Fibroblast of gingiva (primary cell): ENCODE results near the gene CACNA1C.

Experiments
- DNase-seq: peaks from one replicate; pipeline ENCODE4 v3.0.0-alpha.2; 2011; ENCODE audit warnings: low read depth

Gene CACNA1C

DNA sequence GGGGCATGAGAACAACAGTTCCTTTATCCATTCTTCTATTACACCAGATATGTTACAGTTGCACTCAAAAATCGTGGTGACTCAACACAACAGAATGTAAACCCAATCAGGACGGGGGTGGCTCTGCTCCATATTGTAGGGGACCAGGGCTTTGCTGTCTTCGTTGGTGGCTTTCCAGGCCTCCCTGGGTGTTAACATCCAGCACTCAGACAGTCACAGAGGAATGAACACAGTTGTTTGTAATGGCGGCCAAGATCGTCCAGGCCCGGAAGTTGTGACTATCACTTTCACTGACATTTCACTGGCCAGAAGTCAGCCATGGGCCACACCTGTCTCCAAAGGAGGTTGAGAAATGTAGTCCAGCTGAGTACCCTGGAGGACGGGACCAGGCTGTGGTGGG, 204.1 kb downstream of the CACNA1C start:
- DNase-seq = peak; percentile 72

GRCh38 chr12:2258025-2258424, 205.2 kb downstream of the CACNA1C start:
- no peak for DNase-seq

GRCh38 chr12:2259369-2259768, 206.6 kb downstream of the CACNA1C start:
- DNase-seq = peak; percentile 38

GRCh38 chr12:2260441-2260840, 207.7 kb downstream of the CACNA1C start:
- no peak for DNase-seq

DNA sequence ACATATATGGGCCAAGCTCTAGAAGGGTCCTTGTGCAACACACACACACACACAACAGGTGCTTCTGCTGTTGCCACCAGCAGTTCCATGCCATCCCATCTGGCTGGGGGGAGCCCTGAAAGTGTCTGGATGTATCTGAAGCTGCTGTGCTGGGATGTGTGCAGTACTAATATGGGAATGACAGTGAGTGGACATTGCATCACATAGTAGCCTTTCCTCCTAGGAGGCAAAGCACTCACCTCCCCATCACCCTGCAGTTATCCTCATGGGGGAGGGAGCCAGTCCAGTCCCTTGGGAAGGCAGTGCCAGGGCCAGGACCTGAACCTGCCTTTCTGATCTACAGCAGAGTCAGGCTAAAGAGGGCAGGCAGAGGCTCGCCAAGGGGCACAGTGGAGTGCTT, 208.9 kb downstream of the CACNA1C start:
- no peak for DNase-seq

- no peak for DNase-seq
Measured at GRCh38 chr12:2262449-2262848, 209.7 kb downstream of the CACNA1C start.

- DNase-seq = no peak
Measured at GRCh38 chr12:2263901-2264300, 211.1 kb downstream of the CACNA1C start.

GRCh38 chr12:2264651-2265232, 212.0 kb downstream of the CACNA1C start:
- peak; percentile 98 for DNase-seq

DNA sequence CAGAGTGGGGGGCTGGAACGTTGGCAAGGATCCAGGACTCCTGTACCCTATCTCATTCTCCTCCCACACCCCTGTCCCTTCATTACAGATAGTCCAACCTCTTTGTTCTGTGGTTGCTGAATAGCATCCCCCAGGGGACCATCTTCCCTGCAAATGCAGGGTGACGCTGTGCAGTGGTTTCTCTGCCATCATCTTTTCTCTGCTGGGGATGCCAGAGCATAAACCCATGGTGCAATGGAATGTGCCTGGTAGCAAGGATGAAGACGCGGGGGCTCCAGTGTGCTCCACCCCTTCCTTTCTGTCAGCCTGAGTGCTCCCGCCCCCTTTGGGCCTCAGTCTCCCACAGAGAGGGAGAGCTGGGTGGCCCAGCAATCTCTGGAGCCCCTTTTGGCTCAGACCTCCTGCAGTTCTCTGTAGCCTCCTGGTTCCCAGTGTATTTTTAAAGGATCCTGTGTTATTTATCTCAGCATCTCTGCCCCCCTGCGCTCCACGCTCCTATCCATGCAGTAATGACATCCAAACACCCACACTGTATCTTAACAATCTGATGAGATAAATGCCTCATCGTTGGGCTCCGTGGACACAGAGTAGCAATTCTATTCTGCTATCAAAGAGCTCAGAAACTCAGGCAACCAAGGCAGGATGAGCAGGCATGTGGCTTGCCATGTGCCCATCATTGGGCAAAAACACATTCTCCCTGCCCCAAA, 212.8 kb downstream of the CACNA1C start:
- DNase-seq = peak; percentile 90

- no peak for DNase-seq
Measured at GRCh38 chr12:2266666-2267620, 214.2 kb downstream of the CACNA1C start.

DNA sequence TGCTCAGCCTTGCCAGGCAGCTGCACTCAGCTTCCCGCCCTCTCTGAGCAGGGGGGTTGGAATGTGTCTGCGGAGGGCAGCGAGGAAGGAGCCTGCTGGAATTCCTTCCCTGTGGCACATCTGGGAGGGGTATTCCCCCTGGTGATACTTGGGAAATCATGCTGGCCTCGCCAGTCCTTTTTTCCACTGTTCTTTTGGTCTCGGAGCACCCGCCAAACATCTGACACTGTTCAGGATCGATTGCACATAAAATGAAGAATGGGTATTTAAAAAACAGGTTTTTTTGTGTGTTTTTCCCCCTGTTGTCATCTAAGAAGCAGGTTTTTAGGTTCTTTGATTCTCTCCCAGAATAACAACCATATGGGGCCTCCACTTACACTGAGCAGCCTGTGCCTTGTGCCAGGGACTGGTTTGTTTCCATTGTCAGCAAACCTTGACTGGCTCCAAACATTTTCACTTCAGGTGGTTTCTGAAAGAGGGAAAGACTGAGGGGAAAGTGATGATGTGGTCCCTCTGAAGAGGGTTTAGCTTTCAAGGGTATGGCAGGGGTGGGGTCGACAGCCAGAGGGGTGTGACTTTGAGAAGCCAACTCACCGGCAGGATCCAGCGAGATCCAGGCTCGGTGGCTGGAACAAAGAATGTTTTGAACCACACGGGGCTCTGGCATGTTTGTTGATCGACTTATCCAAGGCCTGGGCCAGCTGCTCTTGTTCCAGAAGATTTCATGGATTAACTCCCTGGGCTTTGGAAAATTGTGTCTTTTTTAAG, 215.1 kb downstream of the CACNA1C start:
- DNase-seq = peak; percentile 97

DNA sequence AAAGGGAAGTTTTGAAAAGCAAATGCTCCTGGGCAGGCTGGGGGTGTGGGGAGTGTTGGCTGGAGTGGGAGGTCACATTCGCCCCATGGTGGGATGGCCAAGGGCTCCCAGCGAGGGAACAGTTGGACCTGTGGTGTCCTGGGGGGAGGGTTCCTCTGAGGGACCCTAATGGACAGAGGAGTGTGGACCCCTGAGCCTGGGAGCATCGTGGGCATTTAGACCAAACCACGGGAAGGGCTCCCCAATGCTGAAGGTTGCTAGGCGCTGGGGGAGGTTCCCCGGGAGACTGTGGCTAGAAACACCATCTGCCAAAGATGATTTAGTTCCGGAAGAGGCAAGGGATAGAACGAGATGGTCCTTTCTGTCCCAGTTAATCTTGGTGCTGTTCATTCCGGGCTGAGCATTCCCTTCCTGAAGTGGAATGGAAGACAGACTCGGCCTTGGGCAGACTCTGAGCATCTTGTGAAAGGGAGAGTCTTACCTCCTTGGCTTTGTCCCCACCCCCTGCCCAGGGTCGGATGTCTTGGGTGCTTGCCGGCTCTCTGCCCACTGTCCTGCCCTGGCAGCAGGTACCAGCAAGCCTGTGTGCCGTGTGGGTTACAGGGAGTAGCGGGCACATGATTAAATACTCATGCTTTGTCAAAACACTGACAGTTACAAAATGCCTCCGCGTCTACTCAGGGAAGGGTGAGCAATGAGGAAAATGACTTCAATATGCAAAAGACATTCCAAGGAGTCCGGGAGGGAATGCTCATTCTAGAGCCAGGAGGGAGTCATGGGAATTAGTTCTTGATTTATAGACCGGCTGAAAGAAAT, 215.9 kb downstream of the CACNA1C start:
- DNase-seq = peak; percentile 95

GRCh38 chr12:2270846-2271245, 218.1 kb downstream of the CACNA1C start:
- DNase-seq = no peak

DNA sequence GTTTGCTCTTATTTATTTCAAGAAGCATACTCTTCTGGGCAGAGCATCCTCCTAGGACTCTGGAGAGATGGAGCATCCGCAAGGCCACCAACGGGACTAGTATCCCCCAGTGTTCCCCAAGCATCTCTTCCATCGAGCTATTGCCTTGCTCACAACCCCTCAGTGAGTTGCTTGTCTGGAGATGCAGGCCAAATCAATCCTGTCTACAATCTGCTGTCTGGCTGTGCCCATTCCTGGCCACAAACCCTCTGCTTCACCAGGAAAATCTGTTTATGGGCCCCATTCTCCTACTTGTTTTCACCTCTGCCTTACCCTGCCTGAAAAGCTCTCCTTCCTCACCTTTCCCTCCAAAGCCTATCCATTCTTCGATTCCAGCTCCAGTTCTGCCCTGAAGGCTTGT, 219.2 kb downstream of the CACNA1C start:
- no peak for DNase-seq

DNA sequence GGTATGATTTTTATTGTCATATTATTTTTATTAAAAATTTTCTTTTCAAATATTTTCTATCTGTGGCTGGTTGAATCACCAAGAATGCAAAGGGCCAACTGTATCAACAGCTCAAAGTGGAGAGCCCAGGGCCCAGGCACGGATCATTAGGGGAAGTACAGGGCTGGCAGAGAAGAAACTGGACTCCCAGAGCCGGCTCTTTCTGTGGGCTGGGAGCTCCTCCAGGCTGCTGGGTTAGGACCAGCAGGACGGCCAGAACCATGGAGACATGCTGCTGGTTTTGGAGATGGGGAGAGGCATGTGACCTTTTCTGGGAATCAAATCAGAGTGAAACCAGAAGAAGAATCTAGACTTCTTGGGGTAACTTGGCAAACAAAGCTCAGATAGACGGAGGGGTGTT, 220.5 kb downstream of the CACNA1C start:
- peak; percentile 82 for DNase-seq

DNA sequence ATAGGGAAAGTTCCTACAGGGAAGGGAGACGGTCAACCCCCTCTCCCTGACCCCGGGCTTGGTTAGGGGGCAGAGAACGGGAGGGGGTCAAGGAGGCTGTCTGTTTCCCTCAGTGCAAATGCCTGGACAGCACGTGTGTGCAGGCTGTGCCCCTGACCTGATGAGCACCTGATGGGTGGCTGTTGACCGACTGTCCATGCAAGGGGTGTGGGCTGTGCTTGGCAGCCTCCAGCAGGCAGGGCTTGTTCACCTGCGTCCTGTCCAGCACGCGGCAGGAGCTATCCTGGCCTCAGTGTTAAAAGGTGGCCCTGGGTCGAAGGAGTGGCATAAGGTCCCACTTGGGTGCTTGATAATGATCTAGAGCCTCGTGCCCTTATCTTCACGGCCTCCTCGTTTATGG, 221.0 kb downstream of the CACNA1C start:
- DNase-seq = no peak

DNA sequence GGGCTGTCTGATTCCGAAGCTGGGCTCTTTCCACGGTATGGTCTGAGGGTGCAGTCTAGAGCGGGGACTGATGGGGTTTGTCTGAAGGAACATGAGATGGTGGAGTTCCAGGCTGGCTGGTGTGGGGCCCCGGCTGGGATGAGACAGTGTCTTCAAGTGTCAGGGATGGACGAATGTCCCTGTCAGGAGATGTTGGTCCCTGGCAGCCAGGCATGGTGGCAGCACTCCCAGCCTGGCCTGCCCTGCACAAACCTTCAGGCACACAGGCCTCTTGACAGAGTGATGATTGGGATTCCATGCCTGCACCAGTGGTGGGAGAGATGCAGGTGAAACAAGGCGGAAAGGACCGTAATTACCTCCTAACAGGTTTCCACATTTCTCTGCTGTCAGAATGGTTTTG, 221.9 kb downstream of the CACNA1C start:
- DNase-seq = no peak

GRCh38 chr12:2276288-2277033, 223.7 kb downstream of the CACNA1C start:
- no peak for DNase-seq

GRCh38 chr12:2277492-2278155, 224.8 kb downstream of the CACNA1C start:
- DNase-seq = no peak

DNA sequence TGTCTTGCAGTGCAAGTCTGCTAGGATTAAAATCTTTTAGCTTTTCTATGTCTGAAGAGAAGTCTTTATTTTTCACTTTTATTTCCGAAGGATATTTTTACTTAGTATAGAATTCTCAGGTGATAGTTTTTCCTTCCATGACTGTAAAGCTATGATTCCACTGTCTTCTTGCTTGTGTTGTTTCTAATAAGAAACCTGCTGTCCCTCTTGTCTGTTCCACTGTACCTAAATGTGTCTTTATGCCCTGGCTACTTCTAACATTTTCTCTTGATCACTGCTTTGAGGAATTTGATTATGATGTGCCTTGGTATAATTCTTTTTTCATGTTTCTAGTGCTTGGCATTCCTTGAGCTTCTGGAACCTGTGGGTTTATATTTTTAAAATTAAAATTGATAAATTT, 228.7 kb downstream of the CACNA1C start:
- no peak for DNase-seq
